Measurements from ENCODE around the gene FERMT1. TPM values are rescaled to one million over a fixed set of nuclear protein-coding genes. Genes with fewer than 3 reads are reported as not detected.

The FERMT1 gene
- total and polyA plus RNA-seq, 2 donors (not counting 3 experiments of a cell fraction or from before 2014, with no cell fraction given): 0.11 to 1.5 TPM

- ChIA-PET POLR2A (no interaction called here), CTCF (no interaction called here)
- H3K4me1 ChIP-seq (ENCODE audit: control insufficient read depth, extremely low read depth, insufficient read depth, low read length): no peaks in the 10 kb centered on the region
- no peak overlapping the region for H3K27ac ChIP-seq (ENCODE audit: insufficient read depth, low read depth, low read length)
- intact Hi-C loops (cut with micrococcal nuclease): no loop called here
- no peaks in the 10 kb centered on the region for H3K79me2 ChIP-seq (ENCODE audit: control insufficient read depth, insufficient read depth, low read length)
- H2AFZ ChIP-seq (ENCODE audit: low read depth, low read length): no peak overlapping the region
- H4K20me1 ChIP-seq (replicated peaks; ENCODE audit: control insufficient read depth, extremely low read depth, insufficient read depth, low read length): no peaks in the 10 kb centered on the region
- no peaks in the 10 kb centered on the region for H3K27me3 ChIP-seq (ENCODE audit: control insufficient read depth in 2 of 2, insufficient read depth in 2 of 2, low read length in 2 of 2)
- TF ChIP-seq MYC (IDR thresholded peaks at IDR 0.05; ENCODE audit: low read depth, low read length) (no peak), EZH2 (IDR thresholded peaks at IDR 0.05; ENCODE audit: borderline replicate concordance, low read depth, low read length, severe bottlenecking) (no peak), CTCF (IDR thresholded peaks at IDR 0.05; ENCODE audit: extremely low read depth in 1 of 2, insufficient read depth in 1 of 2, low read depth in 1 of 2, low read length in 2 of 2) (no peak), FOS (IDR thresholded peaks at IDR 0.05; ENCODE audit: borderline replicate concordance, insufficient read depth, low read length) (no peak), GATA2 (IDR thresholded peaks at IDR 0.05; ENCODE audit: insufficient read depth, insufficient read length, low read depth, low read length) (no peak), POLR2AphosphoS5 (IDR thresholded peaks at IDR 0.05; ENCODE audit: insufficient read depth, low read depth, low read length) (no peak), JUN (IDR thresholded peaks at IDR 0.05; ENCODE audit: borderline replicate concordance, insufficient read depth, insufficient read length, low read depth) (no peak), MAX (IDR thresholded peaks at IDR 0.05; ENCODE audit: insufficient read depth, insufficient read length) (no peak)
- no peak overlapping the region for H3K4me3 ChIP-seq (replicated peaks in 1 of 3; ENCODE audit: insufficient read depth in 1 of 3, low read depth in 1 of 3, low read length in 3 of 3)
- DNase-seq (ENCODE audit: low read depth, low spot score): no peak
- no peak overlapping the region for H3K9ac ChIP-seq (replicated peaks; ENCODE audit: extremely low read depth, insufficient read depth, low read length)
- H3K4me2 ChIP-seq (ENCODE audit: insufficient read depth, low read length): no peak overlapping the region
- no peaks in the 10 kb centered on the region for H3K9me1 ChIP-seq (replicated peaks; ENCODE audit: control insufficient read depth, extremely low read depth, insufficient read depth, low read length)
- BruUV-seq (replicated peaks): no TSS peak
- H3K36me3 ChIP-seq (ENCODE audit: control insufficient read depth in 2 of 2, extremely low read depth in 1 of 2, insufficient read depth in 2 of 2, low read length in 2 of 2): no peaks in the 10 kb centered on the region
- H3K9me3 ChIP-seq (replicated peaks; ENCODE audit: control insufficient read depth, insufficient read depth, low read length): no peaks in the 10 kb centered on the region
- dilution Hi-C loops (cut with MboI; ENCODE audit: extremely low pct_ligation_motif_present, low sequenced_read_pairs): no loop called here
- FAIRE-seq: no peak
Observed at GRCh38 chr20:6114696-6115095, 8.1 kb downstream of the FERMT1 start.

All from endothelial cell of umbilical vein (primary cell).